Lung (tissue), 12 donors: ENCODE measurements around the gene ADAMTS3. TPM values are rescaled to one million over a fixed set of nuclear protein-coding genes. Genes with fewer than 3 reads are reported as not detected.

Experiments used
- ATAC-seq: fragments of 200-7000 bp; cut with Tn5 transposase; one replicate; pipeline ENCODE4 v1.9.1; 2020; ENCODE audit warnings: moderate number of reproducible peaks; ENCODE audit not compliant: insufficient read depth, low FRiP score
- DNase-seq, 3 donors: peaks; one replicate each; pipeline ENCODE4 v3.0.0-alpha.2; 2013 to 2017
- H3K27ac ChIP-seq, 2 donors: one replicate each; pipeline ENCODE4 v1.5.1; 2013; ENCODE audit warnings: mild to moderate bottlenecking in 2 of 2, moderate library complexity in 2 of 2, control low read depth in 1 of 2, inconsistent platforms in 1 of 2, low read depth in 1 of 2, low read length in 1 of 2
- H3K27me3 ChIP-seq, 3 donors: one replicate each; pipeline ENCODE4 v1.5.1; 2013; ENCODE audit warnings: low read length in 2 of 3; ENCODE audit not compliant: control insufficient read depth in 3 of 3, insufficient read depth in 3 of 3
- H3K36me3 ChIP-seq, 4 donors: one replicate each; pipeline ENCODE4 v1.5.1; 2013; ENCODE audit warnings: low read length in 4 of 4, mild to moderate bottlenecking in 1 of 4, moderate library complexity in 1 of 4; ENCODE audit not compliant: control insufficient read depth in 4 of 4, insufficient read depth in 4 of 4
- H3K4me1 ChIP-seq, 5 donors: one replicate each; pipeline ENCODE4 v1.5.1; 2013; ENCODE audit warnings: low read length in 5 of 5, mild to moderate bottlenecking in 2 of 5, moderate library complexity in 1 of 5; ENCODE audit not compliant: control insufficient read depth in 5 of 5, insufficient read depth in 5 of 5
- H3K4me3 ChIP-seq: one replicate; pipeline ENCODE4 v1.5.1; 2013; ENCODE audit warnings: mild to moderate bottlenecking, control low read depth, moderate library complexity
- H3K9ac ChIP-seq, 2 donors: one replicate each; pipeline ENCODE4 v1.5.1; 2013; ENCODE audit warnings: low read length in 2 of 2, control low read depth in 1 of 2; ENCODE audit not compliant: insufficient read depth in 1 of 2
- H3K9me3 ChIP-seq, 4 donors: one replicate each; pipeline ENCODE4 v1.5.1; 2013; ENCODE audit warnings: low read length in 3 of 4, mild to moderate bottlenecking in 1 of 4, moderate library complexity in 1 of 4; ENCODE audit not compliant: control insufficient read depth in 4 of 4, insufficient read depth in 3 of 4
- WGBS, 2 donors: extraction: QIAGEN DNeasy Blood & Tissue Kit; methylation state at CpG; one replicate each; pipeline ENCODE4 v1.1.7; 2013; 5-methylcytosine and 5-hydroxymethylcytosine counted together
- polyA plus RNA-seq, 2 donors: library from polyadenylated mRNA; stranded (reverse); fragments of 200-250 nt; gene quantifications; one replicate each; pipeline ENCODE4 v1.2.1, GENCODE V29; 2013
- total RNA-seq, 2 donors: library from RNA; depleted of rRNA in 1 of 2; stranded (reverse); fragments of >200 nt in 1 of 2; gene quantifications; one replicate each; pipeline ENCODE4 v1.2.1, GENCODE V29; 2014 to 2021
- TF ChIP-seq, protein P1 (sequence below): IDR thresholded peaks from 2 replicates; pipeline ENCODE4 v1.5.1; 2012; ENCODE audit warnings: mild to moderate bottlenecking; ENCODE audit errors: control extremely low read depth, extremely low read depth
- donor health status: control.
- donor health status: control.
- donor health status: Bipolar disorder and iron deficiency.
- donor health status: healthy.
- donor health status: DM: yes; HTN: yes; CAD: no.

ADAMTS3 gene
- total and polyA plus RNA-seq, 4 donors = 1.1 to 12.9 (median 2.1) TPM

DNA sequence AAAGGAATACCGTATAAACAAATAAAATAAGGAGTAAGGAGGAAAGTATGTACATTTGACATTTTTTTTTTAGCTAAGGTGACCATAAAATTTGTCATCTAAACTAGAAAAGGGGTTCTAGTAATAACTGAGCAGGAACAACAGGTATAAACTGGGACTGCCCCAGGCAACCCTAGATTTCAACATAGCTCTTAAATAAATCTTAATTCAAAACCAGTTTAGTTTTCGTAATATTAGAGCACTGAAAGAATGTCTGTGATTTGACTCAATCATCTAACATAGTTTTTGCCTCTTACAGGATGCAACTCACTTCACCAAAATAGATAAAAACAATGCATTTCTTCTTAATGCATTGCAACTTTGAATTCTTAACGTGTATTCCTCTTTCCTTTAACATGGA, 257.7 kb downstream of the ADAMTS3 start:
- Histone ChIP-seq H3K27ac (no peak overlapping the region), H3K36me3 (no peaks in the 10 kb centered on the region), H3K27me3 (no peaks in the 10 kb centered on the region), H3K9ac (no peak overlapping the region), H3K9me3 (no peaks in the 10 kb centered on the region), H3K4me3 (no peak overlapping the region), H3K4me1 (peaks cover 0 to 25% (median 12%) of the 10 kb centered on the region in 5 donors)
- TF ChIP-seq, protein P1, sequence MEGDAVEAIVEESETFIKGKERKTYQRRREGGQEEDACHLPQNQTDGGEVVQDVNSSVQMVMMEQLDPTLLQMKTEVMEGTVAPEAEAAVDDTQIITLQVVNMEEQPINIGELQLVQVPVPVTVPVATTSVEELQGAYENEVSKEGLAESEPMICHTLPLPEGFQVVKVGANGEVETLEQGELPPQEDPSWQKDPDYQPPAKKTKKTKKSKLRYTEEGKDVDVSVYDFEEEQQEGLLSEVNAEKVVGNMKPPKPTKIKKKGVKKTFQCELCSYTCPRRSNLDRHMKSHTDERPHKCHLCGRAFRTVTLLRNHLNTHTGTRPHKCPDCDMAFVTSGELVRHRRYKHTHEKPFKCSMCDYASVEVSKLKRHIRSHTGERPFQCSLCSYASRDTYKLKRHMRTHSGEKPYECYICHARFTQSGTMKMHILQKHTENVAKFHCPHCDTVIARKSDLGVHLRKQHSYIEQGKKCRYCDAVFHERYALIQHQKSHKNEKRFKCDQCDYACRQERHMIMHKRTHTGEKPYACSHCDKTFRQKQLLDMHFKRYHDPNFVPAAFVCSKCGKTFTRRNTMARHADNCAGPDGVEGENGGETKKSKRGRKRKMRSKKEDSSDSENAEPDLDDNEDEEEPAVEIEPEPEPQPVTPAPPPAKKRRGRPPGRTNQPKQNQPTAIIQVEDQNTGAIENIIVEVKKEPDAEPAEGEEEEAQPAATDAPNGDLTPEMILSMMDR = no peak
- ATAC-seq (no peak), DNase-seq (no peak)
- whole genome bisulfite sequencing, 2 donors = 81% methylated on average over 3 of the region's 3 CpGs

DNA sequence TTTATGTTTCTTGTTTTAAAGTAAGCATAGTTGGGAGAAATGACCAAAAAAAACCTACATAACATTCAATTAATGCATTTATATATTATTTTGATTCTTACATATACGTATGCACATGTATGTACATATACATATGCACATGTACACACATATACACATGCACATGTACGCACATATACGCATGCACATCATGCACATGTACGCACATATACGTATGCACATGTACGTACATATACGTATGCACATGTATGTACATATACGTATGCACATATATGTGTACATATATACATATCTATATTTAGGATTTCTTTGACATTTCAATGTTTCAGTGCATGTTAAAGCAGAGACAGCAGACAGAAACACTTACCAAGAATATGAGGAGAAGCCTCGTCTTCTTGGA, 263.4 kb downstream of the ADAMTS3 start:
- no peak overlapping the region for H3K9ac ChIP-seq
- H3K4me3 ChIP-seq = no peak overlapping the region
- H3K9me3 ChIP-seq = no peaks in the 10 kb centered on the region
- H3K27me3 ChIP-seq = no peaks in the 10 kb centered on the region
- no peaks in the 10 kb centered on the region for H3K4me1 ChIP-seq
- whole genome bisulfite sequencing, 2 donors = 95 to 97% methylated on average over 9 of the region's 9 CpGs
- ATAC-seq (no peak), DNase-seq (no peak)
- H3K27ac ChIP-seq = no peak overlapping the region
- no peaks in the 10 kb centered on the region for H3K36me3 ChIP-seq
- TF ChIP-seq, protein P1 = no peak

DNA sequence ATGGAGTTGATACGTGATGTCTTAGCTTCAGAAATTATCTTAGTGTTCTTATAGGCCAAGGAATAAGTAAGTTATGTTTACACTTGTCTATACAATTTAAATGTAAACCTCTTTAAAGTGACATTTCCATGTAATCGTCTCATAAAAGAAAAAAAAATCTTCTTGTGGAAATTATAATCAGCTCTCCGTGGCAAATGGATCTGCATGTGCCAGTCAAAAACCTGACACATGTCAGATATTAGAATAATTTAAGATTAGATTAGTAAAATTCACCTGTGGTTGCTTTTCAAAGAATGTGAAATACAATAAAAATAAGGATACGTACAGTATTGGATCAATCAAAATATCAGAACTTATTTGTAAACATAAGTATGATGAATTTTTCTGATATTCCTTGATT, 263.9 kb downstream of the ADAMTS3 start:
- no peaks in the 10 kb centered on the region for H3K36me3 ChIP-seq
- H3K4me3 ChIP-seq = no peak overlapping the region
- no peaks in the 10 kb centered on the region for H3K9me3 ChIP-seq
- no peaks in the 10 kb centered on the region for H3K27me3 ChIP-seq
- H3K9ac ChIP-seq = no peak overlapping the region
- H3K4me1 ChIP-seq = no peaks in the 10 kb centered on the region
- TF ChIP-seq, protein P1 = no peak
- 83 to 87% methylated on average over 4 of the region's 4 CpGs for WGBS, 2 donors
- H3K27ac ChIP-seq = no peak overlapping the region
- DNase-seq = no peak
- no peak for ATAC-seq

DNA sequence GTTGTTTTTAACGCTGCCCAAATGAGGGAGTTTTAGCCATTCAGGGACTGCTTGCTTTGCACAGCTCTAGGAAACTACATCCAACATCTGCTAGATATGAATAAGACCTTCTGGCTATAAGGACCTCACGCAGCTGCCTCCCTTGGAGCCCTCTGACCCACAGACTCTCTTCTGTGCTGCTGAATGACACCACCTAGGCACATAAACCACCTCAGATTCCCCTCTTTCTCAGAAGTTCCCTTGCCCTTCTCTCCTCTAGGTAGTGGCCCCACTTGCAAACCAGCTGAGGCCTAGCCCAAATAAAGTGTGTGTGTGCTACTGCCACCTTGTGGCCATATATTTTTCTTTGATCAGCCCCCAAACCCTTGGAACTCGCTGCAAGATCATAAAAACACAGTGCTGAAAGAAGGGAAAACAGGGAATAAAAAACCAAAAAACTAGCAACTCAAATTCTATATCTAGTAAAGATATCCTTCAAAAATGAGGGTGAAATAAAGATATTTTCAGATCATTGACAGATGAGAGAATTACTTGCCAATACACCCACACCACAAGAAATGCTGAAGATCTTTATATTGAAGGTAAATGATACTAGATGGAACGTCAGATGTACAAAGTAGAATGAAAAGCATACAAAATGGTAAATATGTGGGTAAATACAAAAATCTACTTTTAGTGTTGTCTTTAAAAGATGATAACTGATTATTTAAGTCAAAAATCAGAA, 265.9 kb downstream of the ADAMTS3 start:
- H3K9ac ChIP-seq = no peak overlapping the region
- WGBS, 2 donors = 73 to 75% methylated on average over 4 of the region's 4 CpGs
- no peaks in the 10 kb centered on the region for H3K9me3 ChIP-seq
- H3K36me3 ChIP-seq = no peaks in the 10 kb centered on the region
- ATAC-seq = no peak
- no peaks in the 10 kb centered on the region for H3K4me1 ChIP-seq
- DNase-seq = peak; percentile 41 to 63 (median 62)
- TF ChIP-seq, protein P1 = peak; percentile 12
- no peak overlapping the region for H3K27ac ChIP-seq
- no peaks in the 10 kb centered on the region for H3K27me3 ChIP-seq
- H3K4me3 ChIP-seq = no peak overlapping the region
